ENCODE measurements around the gene CYFIP2. TPM values are rescaled to one million over a fixed set of nuclear protein-coding genes. Genes with fewer than 3 reads are reported as not detected.

Gene CYFIP2
- polyA plus RNA-seq, 1 donor (not counting 4 experiments of a cell fraction or from before 2014, with no cell fraction given): 0.62 TPM

DNA sequence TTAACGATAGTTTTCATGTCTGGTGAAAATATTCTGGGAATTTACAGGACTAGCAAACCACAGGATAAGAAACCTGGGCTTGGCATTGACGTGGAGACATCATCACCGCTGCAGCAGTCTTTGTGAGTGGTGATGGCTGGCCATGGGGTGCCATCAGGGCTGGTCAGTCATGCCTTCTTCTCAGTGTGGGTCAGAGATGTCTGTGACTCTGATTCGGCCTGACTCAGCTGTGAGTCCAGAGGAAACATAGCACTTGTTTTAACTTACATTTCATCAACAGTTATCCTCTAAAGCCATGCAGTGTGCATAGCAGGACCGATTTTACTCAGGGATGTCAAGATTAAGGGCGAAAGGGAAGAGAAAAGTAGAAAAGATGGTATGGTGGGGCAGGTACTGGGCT, 33.2 kb upstream of the CYFIP2 start:
- DNase-seq (ENCODE audit: low read depth, low spot score): no peak
- Histone ChIP-seq H3K79me2 (ENCODE audit: control insufficient read depth, insufficient read depth, low read length) (no peaks in the 10 kb centered on the region), H3K9me1 (ENCODE audit: control insufficient read depth, extremely low read depth, insufficient read depth, low read length) (no peaks in the 10 kb centered on the region), H3K4me1 (ENCODE audit: control insufficient read depth, extremely low read depth, insufficient read depth, low read length) (no peaks in the 10 kb centered on the region), H3K27ac (ENCODE audit: control insufficient read depth, insufficient read depth, low read length) (no peak overlapping the region), H3K4me2 (ENCODE audit: control insufficient read depth, extremely low read depth, insufficient read depth, low read depth, low read length) (no peak overlapping the region), H3K27me3 (ENCODE audit: control insufficient read depth, extremely low read depth, insufficient read depth, low read length) (no peaks in the 10 kb centered on the region), H3K9ac (ENCODE audit: control insufficient read depth, extremely low read depth, insufficient read depth, low read length) (no peak overlapping the region), H3K4me3 (ENCODE audit: control insufficient read depth in 2 of 3, extremely low read depth in 1 of 3, insufficient read depth in 2 of 3, low read depth in 1 of 3, low read length in 3 of 3) (no peak overlapping the region), H3K36me3 (ENCODE audit: control insufficient read depth in 2 of 2, extremely low read depth in 1 of 2, insufficient read depth in 2 of 2, low read length in 2 of 2) (no peaks in the 10 kb centered on the region), H3K9me3 (ENCODE audit: control insufficient read depth, low read depth, low read length) (no peaks in the 10 kb centered on the region), H4K20me1 (ENCODE audit: control insufficient read depth, extremely low read depth, insufficient read depth, low read length) (no peaks in the 10 kb centered on the region), H2AFZ (ENCODE audit: control insufficient read depth, low read length) (no peak overlapping the region)
- dilution Hi-C loops (cut with MboI; ENCODE audit: extremely low pct_ligation_motif_present, low sequenced_read_pairs): no loop called here
- no peak for TF ChIP-seq CTCF (optimal IDR thresholded peaks at IDR 0.05 in 1 of 3, IDR thresholded peaks at IDR 0.05 in 1 of 3, conservative IDR thresholded peaks at IDR 0.05 in 1 of 3; ENCODE audit: extremely low read depth in 1 of 3, insufficient read depth in 2 of 3, low read length in 3 of 3)
- no peak for TF ChIP-seq EZH2 (IDR thresholded peaks at IDR 0.05; ENCODE audit: low read length)
- no peak for FAIRE-seq

- no peaks in the 10 kb centered on the region for H3K79me2 ChIP-seq (ENCODE audit: control insufficient read depth, insufficient read depth, low read length)
- H3K4me1 ChIP-seq (ENCODE audit: control insufficient read depth, extremely low read depth, insufficient read depth, low read length): no peaks in the 10 kb centered on the region
- H3K36me3 ChIP-seq (ENCODE audit: control insufficient read depth in 2 of 2, extremely low read depth in 1 of 2, insufficient read depth in 2 of 2, low read length in 2 of 2): no peaks in the 10 kb centered on the region
- no peaks in the 10 kb centered on the region for H3K9me3 ChIP-seq (ENCODE audit: control insufficient read depth, low read depth, low read length)
- H3K27me3 ChIP-seq (ENCODE audit: control insufficient read depth, extremely low read depth, insufficient read depth, low read length): no peaks in the 10 kb centered on the region
- H4K20me1 ChIP-seq (ENCODE audit: control insufficient read depth, extremely low read depth, insufficient read depth, low read length): no peaks in the 10 kb centered on the region
- DNase-seq (ENCODE audit: low read depth, low spot score) (no peak), FAIRE-seq (no peak)
- no peaks in the 10 kb centered on the region for H3K9me1 ChIP-seq (ENCODE audit: control insufficient read depth, extremely low read depth, insufficient read depth, low read length)
- TF ChIP-seq CTCF (optimal IDR thresholded peaks at IDR 0.05 in 1 of 3, IDR thresholded peaks at IDR 0.05 in 1 of 3, conservative IDR thresholded peaks at IDR 0.05 in 1 of 3; ENCODE audit: extremely low read depth in 1 of 3, insufficient read depth in 2 of 3, low read length in 3 of 3) (no peak), EZH2 (IDR thresholded peaks at IDR 0.05; ENCODE audit: low read length) (no peak)
- H3K27ac ChIP-seq (ENCODE audit: control insufficient read depth, insufficient read depth, low read length): no peak overlapping the region
- no peak overlapping the region for H3K4me3 ChIP-seq (ENCODE audit: control insufficient read depth in 2 of 3, extremely low read depth in 1 of 3, insufficient read depth in 2 of 3, low read depth in 1 of 3, low read length in 3 of 3)
- no peak overlapping the region for H3K9ac ChIP-seq (ENCODE audit: control insufficient read depth, extremely low read depth, insufficient read depth, low read length)
- no peak overlapping the region for H2AFZ ChIP-seq (ENCODE audit: control insufficient read depth, low read length)
- H3K4me2 ChIP-seq (ENCODE audit: control insufficient read depth, extremely low read depth, insufficient read depth, low read depth, low read length): no peak overlapping the region
- dilution Hi-C loops (cut with MboI; ENCODE audit: extremely low pct_ligation_motif_present, low sequenced_read_pairs): no loop called here
Observed at GRCh38 chr5:157233515-157233914, 32.4 kb upstream of the CYFIP2 start.
